HG03575 (cell line): Measurements from ENCODE around the gene DHX36.

Source experiments
- ATAC-seq: cut with Tn5 transposase; IDR thresholded peaks from one replicate; pipeline ENCODE4 v1.9.1; 2021; ENCODE audit not compliant: unreplicated experiment, insufficient number of reproducible peaks, low FRiP score; ENCODE audit errors: extremely low read depth

DHX36 gene, protein sequence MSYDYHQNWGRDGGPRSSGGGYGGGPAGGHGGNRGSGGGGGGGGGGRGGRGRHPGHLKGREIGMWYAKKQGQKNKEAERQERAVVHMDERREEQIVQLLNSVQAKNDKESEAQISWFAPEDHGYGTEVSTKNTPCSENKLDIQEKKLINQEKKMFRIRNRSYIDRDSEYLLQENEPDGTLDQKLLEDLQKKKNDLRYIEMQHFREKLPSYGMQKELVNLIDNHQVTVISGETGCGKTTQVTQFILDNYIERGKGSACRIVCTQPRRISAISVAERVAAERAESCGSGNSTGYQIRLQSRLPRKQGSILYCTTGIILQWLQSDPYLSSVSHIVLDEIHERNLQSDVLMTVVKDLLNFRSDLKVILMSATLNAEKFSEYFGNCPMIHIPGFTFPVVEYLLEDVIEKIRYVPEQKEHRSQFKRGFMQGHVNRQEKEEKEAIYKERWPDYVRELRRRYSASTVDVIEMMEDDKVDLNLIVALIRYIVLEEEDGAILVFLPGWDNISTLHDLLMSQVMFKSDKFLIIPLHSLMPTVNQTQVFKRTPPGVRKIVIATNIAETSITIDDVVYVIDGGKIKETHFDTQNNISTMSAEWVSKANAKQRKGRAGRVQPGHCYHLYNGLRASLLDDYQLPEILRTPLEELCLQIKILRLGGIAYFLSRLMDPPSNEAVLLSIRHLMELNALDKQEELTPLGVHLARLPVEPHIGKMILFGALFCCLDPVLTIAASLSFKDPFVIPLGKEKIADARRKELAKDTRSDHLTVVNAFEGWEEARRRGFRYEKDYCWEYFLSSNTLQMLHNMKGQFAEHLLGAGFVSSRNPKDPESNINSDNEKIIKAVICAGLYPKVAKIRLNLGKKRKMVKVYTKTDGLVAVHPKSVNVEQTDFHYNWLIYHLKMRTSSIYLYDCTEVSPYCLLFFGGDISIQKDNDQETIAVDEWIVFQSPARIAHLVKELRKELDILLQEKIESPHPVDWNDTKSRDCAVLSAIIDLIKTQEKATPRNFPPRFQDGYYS

DNA sequence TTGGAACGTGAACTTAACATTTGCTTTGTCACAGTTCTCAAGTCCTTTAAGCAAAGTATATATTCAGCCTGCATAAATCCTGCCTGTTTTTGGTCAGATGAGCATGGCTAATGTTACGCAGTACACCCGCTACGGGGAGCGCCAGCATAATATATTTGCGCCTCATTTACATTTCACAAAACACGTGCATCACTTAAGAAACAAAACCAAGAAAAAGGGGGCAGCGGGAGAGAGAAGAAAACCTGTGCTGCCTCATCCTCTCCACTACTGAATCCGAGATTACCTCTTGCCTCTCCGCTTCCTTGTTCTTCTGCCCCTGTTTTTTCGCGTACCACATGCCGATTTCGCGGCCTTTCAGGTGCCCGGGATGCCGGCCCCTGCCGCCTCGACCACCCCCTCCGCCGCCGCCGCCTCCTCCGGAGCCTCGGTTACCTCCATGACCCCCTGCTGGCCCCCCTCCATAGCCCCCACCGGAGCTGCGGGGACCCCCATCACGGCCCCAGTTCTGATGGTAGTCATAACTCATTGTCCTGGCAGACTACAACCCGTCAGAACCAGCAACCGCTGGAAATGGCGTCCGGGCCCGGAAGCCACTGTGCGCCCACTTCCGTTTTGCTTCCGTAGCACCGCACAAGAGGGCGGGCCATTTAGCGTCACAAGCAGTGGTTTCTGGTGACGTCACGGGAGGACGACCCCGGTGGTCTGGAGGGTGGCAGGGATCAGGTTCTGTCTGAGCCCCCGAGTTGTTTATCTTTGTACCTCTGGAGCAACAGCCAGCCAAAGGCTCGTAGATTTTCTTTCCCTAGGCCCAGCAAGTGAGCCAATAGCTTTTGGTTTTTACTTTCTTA lies at the start of gene DHX36:
TSS of gene DHX36 (minus strand) at position 597 of the 848 bp plus-strand sequence. CDS start at position 526, 71 bp downstream.
- ATAC-seq = peak; percentile 83

DNA sequence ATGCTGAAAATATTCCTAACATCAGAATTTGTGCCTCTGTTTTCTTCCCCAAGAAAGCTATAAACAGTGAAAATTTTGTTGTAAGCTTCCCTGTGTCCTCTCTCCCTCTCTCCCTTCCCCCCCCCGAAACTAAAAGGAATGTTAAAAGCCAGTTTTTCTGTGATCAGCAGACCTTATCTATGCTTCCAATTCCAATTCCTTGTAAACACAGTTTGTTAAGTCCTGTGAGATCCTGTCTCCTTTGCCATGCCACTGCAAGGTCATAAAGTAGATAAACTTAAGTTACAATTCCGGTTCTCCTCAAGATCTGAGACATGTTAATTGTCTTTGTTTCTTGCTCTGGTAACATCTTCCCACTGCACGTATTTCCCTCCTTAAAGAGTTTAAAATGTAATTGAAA lies 42.9 kb upstream of the DHX36 start:
- no peak for ATAC-seq

DNA sequence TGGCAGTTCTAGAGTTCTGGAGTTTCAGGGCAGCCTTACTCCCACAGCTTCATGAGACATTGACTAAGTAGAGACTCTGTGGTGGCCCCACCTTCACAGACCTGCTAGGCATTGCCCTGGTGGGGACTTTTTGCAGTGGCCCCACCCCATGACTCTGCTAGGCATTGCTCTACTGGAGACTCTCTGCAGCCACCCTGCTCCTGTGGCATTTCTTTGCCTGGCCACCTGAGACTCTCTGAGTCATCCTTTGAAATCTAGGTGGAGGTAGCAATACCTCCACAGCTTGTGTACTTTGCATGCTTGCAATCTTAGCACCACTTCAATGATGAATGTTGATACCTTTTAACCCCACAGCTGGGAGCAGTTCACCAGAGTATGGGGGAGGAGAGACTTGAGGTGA lies 40.6 kb upstream of the DHX36 start:
- no peak for ATAC-seq

DNA sequence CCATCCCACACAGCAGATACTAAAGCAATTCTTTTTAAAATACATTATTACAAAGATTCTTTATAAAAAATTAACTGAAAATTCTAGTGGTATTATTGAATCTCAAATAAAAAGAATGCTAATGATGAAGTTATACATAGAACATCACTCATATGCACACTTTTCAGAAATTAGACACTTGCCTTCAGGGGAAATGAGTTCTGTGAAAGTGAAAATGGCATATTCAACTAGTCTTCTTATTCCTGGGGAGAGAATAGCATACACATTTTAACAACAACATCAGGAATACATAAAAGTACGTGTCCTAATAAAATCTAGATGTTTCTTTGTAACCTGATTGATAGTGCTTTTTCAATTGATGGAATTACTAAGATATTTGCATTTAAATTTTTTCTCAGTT lies 36.8 kb upstream of the DHX36 start:
- ATAC-seq = no peak

DNA sequence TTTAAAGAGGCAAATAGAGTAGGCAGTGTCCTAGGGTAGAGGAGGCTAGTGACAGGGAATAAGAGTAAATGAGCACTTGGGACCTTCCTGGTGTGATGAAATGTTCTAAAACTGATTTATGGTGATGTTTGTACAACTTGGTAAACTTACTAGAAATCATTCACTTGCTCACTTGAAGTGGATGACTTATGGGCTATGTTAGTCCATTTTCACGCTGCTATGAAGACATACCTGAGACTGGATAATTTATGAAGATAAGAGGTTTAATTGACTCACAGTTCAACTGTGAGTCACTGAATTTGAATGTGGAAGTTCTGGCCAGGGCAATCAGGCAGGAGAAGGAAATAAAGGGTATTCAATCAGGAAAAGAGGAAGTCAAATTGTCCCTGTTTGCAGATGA lies 31.7 kb upstream of the DHX36 start:
- no peak for ATAC-seq

DNA sequence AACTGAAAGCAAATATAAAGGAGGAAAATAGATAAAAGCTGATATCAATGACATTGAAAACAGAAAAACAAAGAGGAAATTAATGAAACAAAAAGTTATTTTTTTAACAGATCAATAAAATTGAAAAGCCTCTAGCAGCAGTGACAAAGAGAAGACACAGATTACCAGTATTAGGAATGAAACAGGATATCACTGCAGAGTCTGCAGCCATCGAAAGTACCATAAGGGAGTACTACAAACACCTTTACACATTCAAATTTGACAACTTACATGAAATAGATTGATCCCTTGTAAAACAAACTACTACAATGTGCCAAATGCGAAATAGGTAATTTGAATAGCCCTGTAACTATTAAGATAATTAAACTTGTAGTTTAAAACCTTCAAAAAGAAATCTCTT lies 24.9 kb upstream of the DHX36 start:
- ATAC-seq = no peak

DNA sequence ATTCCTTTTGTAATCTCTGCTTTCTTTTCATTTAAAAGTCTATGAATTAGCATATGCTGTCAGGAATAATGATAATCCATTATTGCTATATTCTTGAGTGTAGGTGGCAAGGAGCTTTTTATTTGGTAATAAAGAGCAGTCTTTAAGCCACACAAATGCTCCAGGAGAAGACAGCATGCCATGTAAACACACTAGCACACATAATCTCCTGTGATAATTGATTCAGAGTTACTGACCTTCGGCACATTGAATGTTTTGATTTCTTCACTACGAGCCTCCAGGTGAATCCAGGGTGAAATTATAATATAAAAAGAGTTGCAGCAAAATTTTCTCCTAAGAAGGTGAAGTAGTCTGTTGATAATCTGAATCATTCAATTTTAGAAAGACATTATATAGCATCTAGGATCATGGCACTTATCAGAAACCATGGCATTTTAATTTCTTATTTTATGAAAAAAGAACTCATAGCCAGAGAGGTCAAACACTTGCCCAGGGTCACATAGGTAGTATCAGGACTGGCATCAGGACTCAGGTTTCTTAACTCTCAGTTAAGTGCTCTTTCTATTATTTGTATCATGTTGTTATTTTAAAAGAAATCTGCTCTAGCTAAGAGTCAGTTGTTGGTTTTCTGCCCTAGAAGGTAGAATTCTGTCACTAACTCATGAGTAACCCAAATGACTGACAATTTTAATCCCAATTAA lies 21.3 kb upstream of the DHX36 start:
- ATAC-seq = no peak

DNA sequence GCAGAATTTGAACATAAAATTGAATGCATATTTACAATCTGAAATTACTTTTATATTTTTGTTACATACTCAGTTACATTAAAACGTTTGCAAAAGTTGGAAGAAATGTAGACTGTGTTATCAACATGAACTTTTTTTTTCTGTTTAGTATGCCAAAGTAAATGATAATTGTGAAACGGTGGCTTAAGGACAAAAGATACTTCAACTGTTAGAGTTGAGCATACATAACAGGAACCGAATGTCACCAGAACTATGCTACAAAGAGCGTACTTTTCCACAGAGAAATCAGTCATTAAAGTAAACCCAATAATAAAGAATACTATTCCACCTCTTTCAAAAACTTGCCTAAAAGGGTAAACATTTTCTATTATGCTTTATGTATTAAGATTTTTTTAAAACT lies 14.3 kb upstream of the DHX36 start:
- ATAC-seq = no peak

DNA sequence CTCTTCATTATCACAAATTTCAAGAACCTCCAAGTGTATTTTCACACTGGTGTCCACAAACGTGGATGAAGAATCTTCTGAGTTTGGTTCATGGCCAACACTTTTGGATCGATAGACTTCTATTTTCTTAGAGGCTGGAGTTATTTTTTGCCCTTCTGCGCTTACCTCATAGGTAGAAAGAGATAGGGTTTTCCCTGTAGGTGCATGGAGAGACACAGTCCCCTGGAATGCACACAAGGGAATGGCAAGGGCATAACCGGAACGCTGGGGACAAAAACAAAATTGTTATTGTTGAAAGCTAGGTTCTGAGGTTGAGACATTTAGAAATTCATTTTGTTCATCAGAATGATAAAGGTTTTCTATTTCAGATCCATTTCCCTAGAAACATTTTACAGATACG lies 13.7 kb upstream of the DHX36 start:
- ATAC-seq = no peak

DNA sequence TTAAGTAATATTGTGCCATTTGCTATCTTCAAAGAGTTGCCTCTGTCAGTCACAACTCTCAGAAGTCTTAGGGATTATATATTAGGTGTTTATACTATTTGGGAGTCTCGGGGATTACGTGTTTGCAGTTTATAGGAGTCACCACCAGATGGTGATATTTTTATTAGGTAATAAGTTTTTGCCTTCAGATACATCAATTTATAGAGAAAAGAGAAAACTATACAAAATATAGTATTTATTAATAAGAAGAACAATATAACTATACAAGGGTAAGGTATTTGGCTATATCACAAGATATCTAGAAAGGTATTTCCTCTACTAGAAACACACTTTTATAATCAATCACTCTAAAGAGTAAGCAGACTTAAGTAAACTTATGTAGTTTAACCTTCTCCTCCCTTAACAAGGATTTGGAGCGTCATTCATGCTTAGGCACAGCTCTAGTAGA lies 10.7 kb upstream of the DHX36 start:
- no peak for ATAC-seq

DNA sequence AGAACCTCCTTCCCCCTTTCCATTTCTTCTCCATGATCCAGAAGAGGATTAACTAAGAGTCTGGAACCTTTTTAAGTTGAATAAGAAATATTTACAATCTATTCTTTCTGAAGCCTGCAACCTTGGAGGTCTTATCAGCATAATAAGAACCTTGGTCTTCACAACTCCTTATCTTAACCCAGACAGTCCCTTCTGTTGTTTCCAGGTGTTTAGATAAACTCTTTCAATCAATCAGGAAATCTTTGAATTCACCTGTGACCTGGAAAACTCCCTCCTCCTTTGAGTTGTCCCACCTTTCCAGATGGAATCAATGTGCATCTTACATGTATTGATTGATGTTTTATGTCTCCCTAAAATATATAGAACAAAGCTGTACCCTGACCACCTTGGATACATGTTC lies 3.6 kb upstream of the DHX36 start:
- ATAC-seq = no peak

DNA sequence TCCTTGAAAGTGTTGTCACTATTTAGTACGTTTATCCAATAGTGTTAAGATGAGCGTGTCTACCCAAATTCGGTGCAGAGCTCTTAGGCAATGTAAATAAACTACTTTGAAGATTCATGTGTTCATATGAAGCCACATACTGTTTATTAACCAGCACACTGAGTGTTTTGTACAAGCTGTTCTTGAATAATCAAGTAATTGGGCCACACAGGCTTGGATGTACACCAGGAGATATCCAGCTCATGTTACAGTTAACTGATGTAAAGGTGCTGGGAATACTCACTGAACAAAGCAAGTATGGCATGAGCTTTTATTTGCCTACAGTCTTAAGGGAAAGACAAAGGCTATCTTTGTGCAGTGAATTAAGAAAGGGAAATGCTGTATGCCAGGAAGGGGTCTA lies 632 bp upstream of the DHX36 start:
- ATAC-seq = no peak

DNA sequence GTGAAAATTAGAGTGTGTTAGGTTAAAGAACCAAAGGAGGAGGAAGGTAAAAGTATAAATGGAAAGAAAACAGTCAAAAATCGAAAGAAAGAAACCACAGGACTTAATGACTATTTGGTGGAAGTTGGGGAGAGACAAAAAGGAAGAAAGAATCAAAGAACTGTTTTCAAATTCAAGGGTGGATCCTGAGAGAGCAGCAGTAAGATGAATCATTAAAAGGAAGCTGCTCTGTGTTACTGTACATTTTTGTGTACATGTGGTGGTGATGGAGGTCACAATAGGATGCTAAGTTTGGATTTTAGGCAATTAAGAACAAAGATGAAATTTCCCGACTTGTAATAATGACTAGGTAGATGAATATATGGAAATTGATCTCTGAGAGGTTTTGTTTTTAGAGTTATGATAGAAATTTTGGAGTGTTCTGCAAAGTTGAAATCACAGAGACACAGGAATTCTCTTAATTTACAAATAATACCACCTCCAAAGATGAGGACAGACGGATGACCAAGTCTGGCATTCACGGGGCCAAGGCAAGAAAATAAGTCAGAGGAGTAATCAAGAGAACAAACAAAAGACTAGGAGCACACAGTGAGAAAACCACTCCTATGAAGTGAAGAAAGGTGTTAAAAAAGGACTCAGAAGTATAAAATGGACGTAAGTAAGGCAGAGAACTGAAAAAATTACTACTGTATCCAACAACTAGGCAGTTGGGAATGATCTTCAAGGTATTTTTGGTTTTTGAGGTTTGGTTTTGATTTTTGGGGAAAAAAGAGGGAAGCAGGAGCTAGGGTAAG lies 7.1 kb downstream of the DHX36 start:
- ATAC-seq = no peak

DNA sequence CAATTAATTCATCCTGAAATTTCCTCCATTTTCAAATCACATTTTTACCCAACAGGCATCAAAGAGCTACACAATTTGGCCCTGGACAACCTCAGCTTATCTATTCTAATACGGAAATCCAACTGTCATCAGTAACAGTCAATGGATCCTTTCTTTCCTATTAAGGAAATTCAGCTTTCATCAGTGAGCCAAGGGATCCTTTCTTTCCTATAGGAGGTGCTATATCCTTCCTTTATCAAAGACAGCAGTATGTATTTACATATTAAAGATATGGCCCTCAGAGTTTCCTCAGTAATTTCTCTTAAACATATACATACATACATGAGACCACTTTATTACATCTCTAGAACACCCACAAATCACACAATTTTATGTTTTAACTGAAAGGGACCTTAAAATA lies 10.1 kb downstream of the DHX36 start:
- no peak for ATAC-seq

DNA sequence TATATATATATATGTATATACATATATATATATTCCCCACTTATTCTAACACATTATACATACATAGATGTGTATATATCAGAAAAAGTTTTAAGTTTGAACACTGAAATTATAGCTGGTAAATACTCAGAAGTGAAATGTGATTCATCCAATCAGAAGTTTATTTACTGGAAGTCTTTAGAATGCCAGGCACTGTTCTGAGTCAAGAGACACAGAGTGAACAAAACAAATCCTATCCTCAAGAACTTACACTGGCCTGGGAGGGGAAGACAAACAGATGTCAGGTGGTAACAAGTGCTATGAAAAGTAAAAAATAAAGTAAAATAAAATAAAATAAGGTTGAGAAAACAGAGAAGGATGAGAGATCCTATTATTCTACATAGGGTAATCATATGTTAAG lies 13.4 kb downstream of the DHX36 start:
- ATAC-seq = no peak

DNA sequence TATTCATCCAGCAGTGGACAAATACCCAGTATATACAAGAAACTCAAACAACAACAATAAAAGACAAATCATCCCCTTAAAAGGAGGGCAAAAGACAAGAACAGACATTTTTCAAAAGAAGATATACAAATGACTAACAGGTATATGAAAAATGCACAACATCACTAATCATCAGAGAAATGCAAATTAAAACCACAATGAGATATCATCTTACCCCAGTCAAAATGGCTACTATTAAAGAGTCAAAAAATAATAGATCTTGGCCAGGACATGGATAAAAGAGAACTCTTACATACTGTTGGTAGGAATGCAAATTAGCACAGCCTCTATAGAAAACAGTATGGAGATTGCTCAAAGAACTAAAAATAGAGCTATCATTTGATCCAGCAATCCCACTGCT lies 16.9 kb downstream of the DHX36 start:
- no peak for ATAC-seq

DNA sequence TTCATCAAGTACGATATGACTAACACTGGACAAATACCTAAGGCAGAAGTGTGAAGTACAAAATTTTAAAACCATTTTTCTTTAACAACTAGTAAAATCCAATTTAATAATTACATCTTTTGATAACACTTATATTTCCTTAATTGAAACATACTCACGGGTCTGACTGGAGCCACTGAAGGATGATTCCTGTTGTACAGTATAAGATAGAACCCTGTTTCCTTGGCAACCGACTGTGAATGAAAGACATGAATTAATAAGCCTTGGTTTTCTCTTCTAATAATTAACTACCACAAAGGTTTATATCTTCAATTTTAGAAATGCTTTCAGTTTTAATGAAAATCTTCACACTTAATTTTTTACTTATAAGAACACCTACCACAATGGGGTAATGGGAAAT lies 19.4 kb downstream of the DHX36 start:
- ATAC-seq = no peak
